Muscle layer of duodenum (tissue), 2 donors: ENCODE results near the gene ADD1.
A peak's percentile ranks its signal among the peaks of the same experiment; 100 is the strongest.

Source experiments
- H3K27ac ChIP-seq: one replicate; pipeline ENCODE4 v1.7.0; 2013; ENCODE audit warnings: mild to moderate bottlenecking, low read length
- H3K27me3 ChIP-seq: one replicate; pipeline ENCODE4 v1.7.0; 2013; ENCODE audit warnings: low read depth, mild to moderate bottlenecking, control low read depth, low read length
- H3K36me3 ChIP-seq, 2 donors: one replicate each; pipeline ENCODE4 v1.7.0; 2013; ENCODE audit warnings: low read length in 2 of 2, control low read depth in 1 of 2, mild to moderate bottlenecking in 1 of 2; ENCODE audit not compliant: insufficient read depth in 2 of 2, control insufficient read depth in 1 of 2
- H3K4me1 ChIP-seq, 2 donors: one replicate each; pipeline ENCODE4 v1.7.0; 2013; ENCODE audit warnings: low read length in 2 of 2, mild to moderate bottlenecking in 2 of 2, control low read depth in 1 of 2, moderate library complexity in 1 of 2; ENCODE audit not compliant: insufficient read depth in 2 of 2, control insufficient read depth in 1 of 2
- H3K4me3 ChIP-seq, 2 donors: one replicate each; pipeline ENCODE4 v1.7.0; 2013; ENCODE audit warnings: low read length in 2 of 2, low read depth in 1 of 2, mild to moderate bottlenecking in 1 of 2
- H3K9me3 ChIP-seq, 2 donors: one replicate each; pipeline ENCODE4 v1.7.0; 2013; ENCODE audit warnings: low read length in 2 of 2, control low read depth in 1 of 2, mild to moderate bottlenecking in 1 of 2; ENCODE audit not compliant: control insufficient read depth in 1 of 2
- donor health status: healthy.

The ADD1 gene

GRCh38 chr4:2963175-2963965 is 119.7 kb downstream of the ADD1 start, which contains the start of the genes GRK4 and NOP14:
Gene GRK4 (plus strand): TSS chr4:2963571. CDS start chr4:2964071, 500 bp downstream.
Gene NOP14 (minus strand): TSS chr4:2963406. CDS start chr4:2963319, 87 bp downstream.
- Histone ChIP-seq H3K4me1 (peaks cover 12 to 15% of the 10 kb centered on the region in 2 donors), H3K4me3 (peak within 1 kb of the TSS; percentile 89 to 99), H3K36me3 (peaks cover 0 to 8% of the 10 kb centered on the region in 2 donors), H3K27me3 (no peaks in the 10 kb centered on the region), H3K27ac (peak within 1 kb of the TSS; percentile 56), H3K9me3 (no peaks in the 10 kb centered on the region)

GRCh38 chr4:2963966-2964471 is 120.4 kb downstream of the ADD1 start:
- Histone ChIP-seq H3K27me3 (no peaks in the 10 kb centered on the region), H3K9me3 (no peaks in the 10 kb centered on the region), H3K4me1 (peaks cover 12 to 15% of the 10 kb centered on the region in 2 donors), H3K27ac (no peak overlapping the region), H3K36me3 (peaks cover 0 to 3% of the 10 kb centered on the region in 2 donors), H3K4me3 (peak overlapping the region; percentile 61 to 99)

- Histone ChIP-seq H3K27me3 (no peaks in the 10 kb centered on the region), H3K9me3 (no peaks in the 10 kb centered on the region), H3K4me3 (peak overlapping the region; percentile 61 to 99), H3K36me3 (peaks cover 0 to 3% of the 10 kb centered on the region in 2 donors), H3K4me1 (peaks cover 12 to 15% of the 10 kb centered on the region in 2 donors), H3K27ac (no peak overlapping the region)
Observed at GRCh38 chr4:2964706-2965258, 121.1 kb downstream of the ADD1 start.

- Histone ChIP-seq H3K27ac (no peak overlapping the region), H3K27me3 (no peaks in the 10 kb centered on the region), H3K4me1 (peaks cover 12 to 15% of the 10 kb centered on the region in 2 donors), H3K4me3 (no peak overlapping the region), H3K36me3 (peaks cover 0 to 3% of the 10 kb centered on the region in 2 donors), H3K9me3 (no peaks in the 10 kb centered on the region)
Observed at GRCh38 chr4:2965262-2965661, 121.6 kb downstream of the ADD1 start.

- Histone ChIP-seq H3K27me3 (no peaks in the 10 kb centered on the region), H3K36me3 (no peaks in the 10 kb centered on the region), H3K4me1 (no peaks in the 10 kb centered on the region), H3K9me3 (no peaks in the 10 kb centered on the region), H3K4me3 (no peak overlapping the region), H3K27ac (no peak overlapping the region)
Observed at GRCh38 chr4:2968381-2968780, 124.7 kb downstream of the ADD1 start.

GRCh38 chr4:2971275-2971674 is 127.6 kb downstream of the ADD1 start:
- Histone ChIP-seq H3K4me3 (no peak overlapping the region), H3K27me3 (no peaks in the 10 kb centered on the region), H3K27ac (no peak overlapping the region), H3K4me1 (no peaks in the 10 kb centered on the region), H3K36me3 (no peaks in the 10 kb centered on the region), H3K9me3 (no peaks in the 10 kb centered on the region)

GRCh38 chr4:2977211-2978088 is 133.8 kb downstream of the ADD1 start:
- H3K9me3 ChIP-seq: no peaks in the 10 kb centered on the region
- no peak overlapping the region for H3K4me3 ChIP-seq
- no peaks in the 10 kb centered on the region for H3K36me3 ChIP-seq
- no peak overlapping the region for H3K27ac ChIP-seq
- no peaks in the 10 kb centered on the region for H3K4me1 ChIP-seq
- no peaks in the 10 kb centered on the region for H3K27me3 ChIP-seq
